ENCODE measurements around the gene ARHGEF28. TPM values are rescaled to one million over a fixed set of nuclear protein-coding genes. Genes with fewer than 3 reads are reported as not detected.

ARHGEF28 gene
- total and polyA plus RNA-seq, 2 of the 13 experiments (the other 11 are each of a cell fraction or from before 2014, with no cell fraction given), result 17.4 to 34.1 TPM

- TF ChIP-seq ZNF737 (CRISPR knock-in tag; IDR thresholded peaks at IDR 0.05; ENCODE audit: borderline replicate concordance) (no peak), ZNF503 (CRISPR knock-in tag; IDR thresholded peaks at IDR 0.05) (0 out of 2 replicates have a peak, but pooled peaks have one; percentile 38), ZNF672 (CRISPR knock-in tag; IDR thresholded peaks at IDR 0.05) (no peak), HIC2 (CRISPR knock-in tag; IDR thresholded peaks at IDR 0.05; ENCODE audit: low read depth) (peak; percentile 52; the same call in 1 of the 2 replicates), FOXA3 (CRISPR knock-in tag; IDR thresholded peaks at IDR 0.05) (peak; percentile 93), POLR2AphosphoS2 (IDR thresholded peaks at IDR 0.05; ENCODE audit: low read depth, low read length) (no peak), ZNF33B (CRISPR knock-in tag; IDR thresholded peaks at IDR 0.05) (no peak), FUBP1 (CRISPR knock-in tag; IDR thresholded peaks at IDR 0.05; ENCODE audit: borderline replicate concordance) (no peak), MIER2 (CRISPR knock-in tag; IDR thresholded peaks at IDR 0.05) (peak; percentile 63; the same call in 1 of the 2 replicates), ZNF362 (CRISPR knock-in tag; IDR thresholded peaks at IDR 0.05; ENCODE audit: borderline replicate concordance) (no peak), KAT8 (CRISPR knock-in tag; IDR thresholded peaks at IDR 0.05) (peak; percentile 35; the same call in 1 of the 2 replicates), CEBPG (CRISPR knock-in tag; IDR thresholded peaks at IDR 0.05) (peak; percentile 58), ZNF792 (CRISPR knock-in tag; IDR thresholded peaks at IDR 0.05) (peak; percentile 41; the same call in 1 of the 2 replicates), NR2C2 (CRISPR knock-in tag; IDR thresholded peaks at IDR 0.05; ENCODE audit: borderline replicate concordance) (no peak), HNRNPL (IDR thresholded peaks at IDR 0.05; ENCODE audit: low read depth, low read length) (0 out of 2 replicates have a peak, but pooled peaks have one; percentile 23), CEBPB (IDR thresholded peaks at IDR 0.05; ENCODE audit: borderline replicate concordance, low read depth, low read length) (peak; percentile 56; the same call in 1 of the 2 replicates), ATF4 (CRISPR knock-in tag; IDR thresholded peaks at IDR 0.05) (no peak), KLF12 (CRISPR knock-in tag; IDR thresholded peaks at IDR 0.05; ENCODE audit: borderline replicate concordance) (no peak), POLR2AphosphoS5 (IDR thresholded peaks at IDR 0.05; ENCODE audit: low read depth, low read length) (no peak)
These were observed 52.3 kb downstream of the ARHGEF28 start (continued) for GRCh38 chr5:73678322-73678740.
